Measurements from ENCODE around the gene AKAP3. TPM values are rescaled to one million over a fixed set of nuclear protein-coding genes. Genes with fewer than 3 reads are reported as not detected.

AKAP3 gene
- total RNA-seq, result 0.97 and 1.1 TPM in 2 replicates

GRCh38 chr12:4648501-4649357, at the start of gene AKAP3, which contains the start of gene NDUFA9:
Gene AKAP3 (minus strand): TSS chr12:4649051. CDS start chr12:4638196, 10,855 bp downstream.
Gene NDUFA9 (plus strand): TSS chr12:4649114. CDS start chr12:4649127, 13 bp downstream.

Other genes starting within 250 kb of the AKAP3 start
- gene FGF6, start 203.2 kb downstream of the AKAP3 start, total RNA-seq, result not detected in 2 replicates
- 15.9 and 16.3 TPM in 2 replicates for gene RAD51AP1, start 110.2 kb downstream of the AKAP3 start, total RNA-seq
- gene DYRK4, start 86.8 kb downstream of the AKAP3 start, total RNA-seq, result 46.1 and 53.5 TPM in 2 replicates
- 66.6 and 71.4 TPM in 2 replicates for gene NDUFA9, start 63 bp upstream of the AKAP3 start, total RNA-seq
- gene GALNT8, start 71.3 kb upstream of the AKAP3 start, total RNA-seq, result 0.15 TPM in 1 of 2 replicates, not detected in the other

Data from epithelial cell of umbilical artery (primary cell).